Stomach (tissue), 9 donors: ENCODE results near the gene ELF2. TPM values are rescaled to one million over a fixed set of nuclear protein-coding genes. Genes with fewer than 3 reads are reported as not detected.
A peak's percentile ranks its signal among the peaks of the same experiment; 100 is the strongest.

ENCODE experiments used
- DNase-seq, 2 donors: peaks; one replicate each; pipeline versions ENCODE4 v3.0.0 to v3.0.0-alpha.2; 2013 to 2019
- H3K27ac ChIP-seq, 5 donors: fragments of 200-600 bp in 4 of 5; sonication (generic) in 4 of 5; one replicate each; pipeline ENCODE4 v1.5.1; 2013 to 2019; ENCODE audit warnings: mild to moderate bottlenecking in 1 of 5, moderate library complexity in 1 of 5
- H3K27me3 ChIP-seq, 3 donors: fragments of 200-600 bp; sonication (generic); one replicate each; pipeline ENCODE4 v1.5.1; 2017 to 2019; ENCODE audit warnings: mixed run types in 1 of 3
- H3K36me3 ChIP-seq, 4 donors: fragments of 200-600 bp; sonication (generic); 1 replicate in 3 of 4; 2 replicates in 1 of 4; pipeline ENCODE4 v1.5.1; 2016 to 2019
- H3K4me1 ChIP-seq, 4 donors: fragments of 200-600 bp; sonication (generic); one replicate each; pipeline ENCODE4 v1.5.1; 2016 to 2019
- H3K4me3 ChIP-seq, 4 donors: fragments of 200-600 bp; sonication (generic) in 3 of 4; one replicate each; pipeline ENCODE4 v1.5.1; 2016 to 2019; ENCODE audit warnings: mild to moderate bottlenecking in 1 of 4
- H3K9me3 ChIP-seq, 4 donors: fragments of 200-600 bp; sonication (generic); one replicate each; pipeline ENCODE4 v1.5.1; 2016 to 2019
- CTCF ChIP-seq, 7 experiments: fragments of 450-650 bp in 4 of 7; fragments of 200-600 bp in 3 of 7; sonication (generic) in 3 of 7; IDR thresholded peaks; one replicate each; pipeline ENCODE4 v1.5.1; 2016 to 2019; ENCODE audit warnings: antibody characterized with exemption in 7 of 7, control low read depth in 2 of 7, mild to moderate bottlenecking in 1 of 7
- EP300 ChIP-seq: sonication (generic); formaldehyde crosslinking; IDR thresholded peaks from one replicate; pipeline ENCODE4 v1.6.1; 2017; ENCODE audit warnings: antibody characterized with exemption
- POLR2A ChIP-seq, 4 donors: fragments of 450-650 bp; IDR thresholded peaks; one replicate each; pipeline ENCODE4 v1.6.1; 2016; ENCODE audit warnings: antibody characterized with exemption in 4 of 4, control low read depth in 2 of 4, mild to moderate bottlenecking in 1 of 4, moderate library complexity in 1 of 4
- POLR2AphosphoS5 ChIP-seq, 3 donors: sonication (generic); formaldehyde crosslinking; IDR thresholded peaks; one replicate each; pipeline ENCODE4 v1.6.1; 2016; ENCODE audit warnings: antibody characterized with exemption in 3 of 3
- WGBS, 5 donors: extraction: QIAGEN DNeasy Blood & Tissue Kit in 3 of 5; methylation state at CpG; one replicate each; pipeline versions ENCODE4 v1.1.5 to v1.1.7; 2013 to 2018; 5-methylcytosine and 5-hydroxymethylcytosine counted together
- intact Hi-C: fragments of 100-400 bp; cut with DNase I; formaldehyde crosslinking; loops from one replicate; pipeline ENCODE4 v1.15.1; 2023; ENCODE audit warnings: low total_unique reads
- polyA plus RNA-seq, 3 donors: library from polyadenylated mRNA; stranded (reverse); fragments of 200-250 nt; gene quantifications; one replicate each; pipeline ENCODE4 v1.2.3, GENCODE V29; 2013
- total RNA-seq, 5 donors: library from RNA; depleted of rRNA; stranded (reverse); fragments of >200 nt; gene quantifications; one replicate each; pipeline versions ENCODE4 v1.1.0 to v1.2.3, GENCODE V29; 2014 to 2016
- donor health status: healthy with polysubstance abuse.
- donor health status: Bipolar disorder and iron deficiency.
- donor health status: healthy.

ELF2 gene
- total and polyA plus RNA-seq, 8 donors, result 10.6 to 115 (median 36.5) TPM

DNA sequence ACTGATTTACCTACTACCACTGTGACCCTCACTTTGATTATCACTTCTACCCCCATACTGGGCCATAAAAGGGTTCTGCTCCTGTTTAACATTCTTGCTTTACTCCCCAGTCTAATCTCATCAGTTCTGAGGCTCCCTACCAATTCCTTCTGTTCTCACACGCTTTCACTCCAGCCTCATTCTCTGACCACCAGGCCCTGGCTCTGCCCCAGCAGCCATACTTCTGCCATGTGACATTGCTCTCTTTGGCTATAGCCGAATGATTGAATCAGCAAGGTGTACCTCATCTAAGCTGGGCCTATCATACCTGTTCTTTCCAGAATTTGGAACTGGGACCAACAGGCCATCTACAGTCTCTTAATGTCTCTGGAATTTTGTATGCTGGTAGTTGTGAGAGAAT, 14.4 kb upstream of the ELF2 start:
- TF ChIP-seq POLR2A (IDR thresholded peaks at IDR 0.05) (no peak), CTCF (IDR thresholded peaks at IDR 0.05) (no peak), EP300 (no peak), POLR2AphosphoS5 (IDR thresholded peaks at IDR 0.05) (no peak)
- Histone ChIP-seq H3K4me3 (no peak overlapping the region), H3K4me1 (no peaks in the 10 kb centered on the region), H3K9me3 (no peaks in the 10 kb centered on the region), H3K36me3 (no peaks in the 10 kb centered on the region), H3K27ac (no peak overlapping the region), H3K27me3 (no peaks in the 10 kb centered on the region)
- 74 to 94% (median 76%) methylated on average over 2 of the region's 2 CpGs for WGBS, 5 donors
- no peak for DNase-seq
- intact Hi-C loops, result no loop called here

- no peaks in the 10 kb centered on the region for H3K9me3 ChIP-seq
- H3K27me3 ChIP-seq, result no peaks in the 10 kb centered on the region
- WGBS, 5 donors, result 77 to 90% (median 83%) methylated on average over 7 of the region's 7 CpGs
- no peak overlapping the region for H3K27ac ChIP-seq
- no peak for DNase-seq
- intact Hi-C loops, result no loop called here
- H3K4me1 ChIP-seq, result no peaks in the 10 kb centered on the region
- TF ChIP-seq CTCF (IDR thresholded peaks at IDR 0.05) (no peak), POLR2AphosphoS5 (IDR thresholded peaks at IDR 0.05) (no peak), POLR2A (IDR thresholded peaks at IDR 0.05) (no peak), EP300 (no peak)
- H3K36me3 ChIP-seq, result no peaks in the 10 kb centered on the region
- H3K4me3 ChIP-seq, result no peak overlapping the region
Observed at GRCh38 chr4:139189972-139190371, 13.0 kb upstream of the ELF2 start.

DNA sequence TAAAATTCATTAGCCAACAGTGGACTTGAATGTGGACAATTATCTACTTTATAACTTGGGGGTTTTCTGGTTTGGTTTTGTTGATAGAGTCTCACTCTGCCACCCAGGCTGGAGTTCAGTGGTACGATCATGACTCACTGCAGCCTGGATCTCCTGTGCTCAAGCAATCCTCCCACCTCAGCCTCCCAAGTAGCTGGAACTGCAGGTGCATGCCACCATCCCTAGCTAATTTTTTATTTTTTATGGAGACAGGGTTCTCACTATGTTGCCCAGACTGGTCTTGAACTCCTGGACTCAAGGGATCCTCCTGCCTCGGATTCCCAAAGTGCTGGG, 12.4 kb upstream of the ELF2 start:
- WGBS, 5 donors, result 82 to 93% (median 86%) methylated on average over 2 of the region's 2 CpGs
- no peaks in the 10 kb centered on the region for H3K36me3 ChIP-seq
- no peak for DNase-seq
- H3K4me3 ChIP-seq, result no peak overlapping the region
- H3K27me3 ChIP-seq, result no peaks in the 10 kb centered on the region
- H3K9me3 ChIP-seq, result no peaks in the 10 kb centered on the region
- intact Hi-C loops, result no loop called here
- H3K27ac ChIP-seq, result peak overlapping the region in 1 of 5 donors; percentile 60
- H3K4me1 ChIP-seq, result no peaks in the 10 kb centered on the region
- TF ChIP-seq EP300, result no peak
- no peak for TF ChIP-seq CTCF (IDR thresholded peaks at IDR 0.05)
- TF ChIP-seq POLR2A (IDR thresholded peaks at IDR 0.05), result no peak
- no peak for TF ChIP-seq POLR2AphosphoS5 (IDR thresholded peaks at IDR 0.05)

GRCh38 chr4:139188648-139189416, 11.8 kb upstream of the ELF2 start:
- Histone ChIP-seq H3K27ac (peak overlapping the region in 1 of 5 donors; percentile 60), H3K4me3 (no peak overlapping the region), H3K9me3 (no peaks in the 10 kb centered on the region), H3K4me1 (no peaks in the 10 kb centered on the region), H3K27me3 (no peaks in the 10 kb centered on the region), H3K36me3 (no peaks in the 10 kb centered on the region)
- no peak for TF ChIP-seq POLR2AphosphoS5 (IDR thresholded peaks at IDR 0.05)
- TF ChIP-seq EP300, result no peak
- TF ChIP-seq CTCF (IDR thresholded peaks at IDR 0.05), result no peak
- TF ChIP-seq POLR2A (IDR thresholded peaks at IDR 0.05), result no peak
- 82 to 86% (median 83%) methylated on average over 9 of the region's 9 CpGs for WGBS, 5 donors
- intact Hi-C loops, result no loop called here
- no peak for DNase-seq
